NB4 (cell line): ENCODE results near the gene DOCK4.

ENCODE experiments used
- CTCF ChIP-seq: IDR thresholded peaks from one replicate; pipeline ENCODE4 v1.5.1; 2012; ENCODE audit warnings: low read depth, low read length
- MAX ChIP-seq: IDR thresholded peaks from 2 replicates; pipeline ENCODE4 v1.6.1; 2011; ENCODE audit warnings: low read depth, low read length
- POLR2A ChIP-seq: IDR thresholded peaks from 2 replicates; pipeline ENCODE4 v1.6.1; 2011; ENCODE audit warnings: mild to moderate bottlenecking; ENCODE audit not compliant: insufficient read length; ENCODE audit errors: extremely low read depth

- no peak for TF ChIP-seq CTCF
- no peak for TF ChIP-seq POLR2A
- TF ChIP-seq MAX, result no peak
These were observed 141.4 kb downstream of the DOCK4 start for GRCh38 chr7:112064627-112065385.
